GM19438 (cell line): ENCODE results near the gene RERG.
"Not testable (repeated sequence)": the region's sequence is repeated elsewhere in the genome, so short reads cannot be mapped to it uniquely, and the experiment has no call there.

Experiments
- ATAC-seq: cut with Tn5 transposase; IDR thresholded peaks from one replicate; pipeline ENCODE4 v1.9.1; 2021; ENCODE audit warnings: low read depth; ENCODE audit not compliant: unreplicated experiment

Gene RERG

DNA sequence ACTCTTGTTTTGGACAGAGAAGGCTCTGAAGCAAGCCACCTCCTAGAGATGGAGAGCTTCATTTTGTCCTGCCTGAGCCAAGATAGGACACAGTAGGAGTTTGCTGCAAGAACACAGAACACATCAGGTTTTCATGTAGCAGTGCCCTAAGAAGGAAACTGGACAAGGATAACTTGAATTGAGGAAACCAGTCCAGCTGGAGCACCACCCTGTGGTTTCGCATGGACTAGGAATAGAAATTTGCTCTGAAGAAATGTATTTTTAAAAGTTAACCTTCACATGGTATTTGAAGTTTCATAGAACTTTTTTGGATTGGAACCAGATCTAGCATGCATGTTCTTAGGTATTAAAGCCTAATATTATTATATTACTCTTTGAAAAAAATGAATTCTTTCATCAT lies 68.8 kb downstream of the RERG start:
- no peak for ATAC-seq

DNA sequence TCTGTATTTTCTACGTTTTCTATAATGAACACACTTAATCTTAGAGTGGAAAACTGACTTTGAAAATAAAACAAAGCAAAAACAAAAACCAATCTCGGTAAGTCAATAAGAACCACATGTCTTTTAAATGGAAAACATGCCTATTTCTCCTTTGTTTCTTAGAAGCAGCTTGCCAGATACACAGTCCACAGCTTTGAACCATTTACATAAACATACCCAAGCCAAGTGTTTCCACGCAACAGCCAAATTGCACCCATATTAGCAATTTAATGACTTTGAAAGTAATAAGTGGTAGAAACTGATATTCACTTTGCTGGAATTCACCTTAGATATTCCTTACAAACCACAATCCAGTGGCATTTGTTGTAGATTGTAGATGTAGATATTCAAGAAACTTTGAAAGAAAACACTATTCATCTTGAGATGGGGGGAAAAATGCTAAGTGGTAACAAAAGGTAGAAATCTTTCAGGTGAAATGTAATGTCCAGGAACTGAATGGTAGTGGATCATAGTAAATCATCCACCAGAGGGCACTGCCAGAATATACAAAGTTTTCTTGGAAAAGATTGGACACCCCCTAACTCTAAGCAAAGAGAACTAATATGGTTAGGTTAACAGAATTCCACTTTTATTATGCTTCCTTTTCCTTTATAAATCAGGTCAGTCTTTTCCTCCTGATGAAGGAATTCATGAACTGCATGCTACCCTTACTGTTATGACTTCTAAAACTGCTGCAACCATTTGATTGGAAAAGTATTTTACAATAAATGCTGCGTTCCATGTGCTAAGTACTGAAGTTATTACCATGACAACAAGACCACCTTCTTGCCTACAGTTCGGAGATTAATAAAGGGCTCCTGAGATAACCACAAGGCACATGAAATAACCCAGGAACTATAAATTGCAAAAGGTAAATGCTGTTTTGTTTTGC lies 69.8 kb downstream of the RERG start:
- no peak for ATAC-seq

DNA sequence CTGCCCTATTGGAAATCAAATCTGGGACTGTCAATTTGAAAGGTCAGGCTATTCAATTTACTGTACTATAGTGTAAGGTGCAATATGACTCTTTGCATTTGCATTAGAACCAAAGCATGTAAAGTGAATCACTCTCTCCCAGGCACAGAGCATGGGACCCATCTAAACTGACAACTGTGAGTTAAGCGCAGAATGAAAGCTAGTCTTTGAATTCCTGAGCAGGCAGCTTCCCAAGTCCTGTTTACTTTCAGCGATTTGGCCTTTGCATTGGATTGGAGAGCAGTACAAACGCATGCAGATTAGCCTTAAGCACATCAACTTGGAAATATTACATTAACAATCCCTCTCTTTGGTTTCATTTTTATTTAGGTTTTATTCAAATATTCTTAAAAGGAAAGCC lies 74.6 kb downstream of the RERG start:
- no peak for ATAC-seq

DNA sequence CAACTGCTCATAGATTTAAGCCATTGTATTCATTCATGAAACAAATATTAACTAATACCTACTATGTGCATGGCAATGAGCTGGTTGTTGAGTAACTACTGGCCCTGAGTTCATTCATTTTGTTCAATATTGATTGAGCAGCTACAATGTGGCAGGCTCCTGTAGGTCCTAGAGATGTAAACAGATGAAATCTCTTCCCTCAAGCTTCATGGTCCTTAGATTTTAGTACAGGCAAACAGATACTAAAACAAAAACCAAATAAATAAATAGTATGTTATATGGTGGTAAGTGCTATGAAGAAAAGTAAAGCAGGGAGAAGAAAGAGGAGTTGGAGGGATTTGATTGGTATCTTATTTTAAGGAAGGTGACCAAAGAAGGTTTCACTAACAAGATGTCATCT lies 77.8 kb downstream of the RERG start:
- ATAC-seq = no peak

DNA sequence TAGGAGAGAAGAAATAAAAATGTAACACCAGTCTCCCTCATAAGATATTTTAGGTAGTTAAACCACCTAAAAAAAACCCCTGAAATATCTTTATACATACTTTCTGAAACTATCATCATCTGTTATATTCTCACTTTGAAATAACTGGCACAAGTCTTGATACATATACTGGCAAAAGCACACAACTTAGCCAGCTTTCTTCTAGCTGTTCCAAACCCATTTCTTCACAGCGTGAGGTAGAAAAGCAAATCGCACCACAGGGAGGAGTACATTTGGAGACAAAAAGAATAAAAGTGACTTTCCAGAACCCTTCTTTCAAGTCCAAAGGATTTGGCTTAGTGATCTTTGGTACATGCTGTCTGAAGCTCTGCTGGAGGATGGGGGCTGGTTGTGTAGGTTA lies 78.5 kb downstream of the RERG start:
- ATAC-seq = no peak

DNA sequence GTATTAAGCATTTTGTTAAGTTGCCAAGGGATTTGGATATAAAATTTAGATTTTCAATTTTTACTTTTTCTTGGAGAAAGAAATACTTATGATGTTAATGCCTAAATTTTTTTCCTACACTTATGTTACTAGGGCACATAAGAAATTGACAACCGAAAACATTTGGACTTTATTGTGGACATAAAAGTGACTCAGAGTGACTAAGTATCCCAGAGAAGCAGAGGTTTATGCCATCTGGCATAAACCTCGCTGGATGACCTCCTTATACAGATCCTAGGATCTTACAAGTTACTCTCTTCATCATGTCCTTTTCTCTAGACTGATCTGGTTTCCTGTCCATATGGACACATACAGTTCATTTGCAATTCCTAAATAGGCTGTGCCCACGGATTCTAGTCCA lies 89.8 kb downstream of the RERG start:
- no peak for ATAC-seq

DNA sequence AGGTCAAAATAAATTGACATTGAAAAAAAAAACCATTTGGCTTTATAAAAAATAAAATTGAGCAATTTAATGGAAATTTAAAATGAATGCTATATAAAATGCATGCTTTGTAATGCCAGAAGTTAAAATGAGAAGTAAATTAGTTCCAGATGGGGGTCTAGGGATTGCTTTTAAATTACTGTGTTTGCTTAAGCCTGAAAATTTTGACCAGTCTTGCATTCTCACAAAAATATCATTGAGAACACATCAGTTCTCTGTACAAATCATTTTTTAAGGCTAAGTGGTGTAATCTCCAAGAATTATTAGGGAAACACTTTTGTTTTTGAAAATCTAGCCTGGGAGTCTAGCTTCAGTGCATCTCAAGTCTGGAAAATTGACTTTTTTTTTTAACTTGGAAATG lies 90.7 kb downstream of the RERG start:
- ATAC-seq = no peak

DNA sequence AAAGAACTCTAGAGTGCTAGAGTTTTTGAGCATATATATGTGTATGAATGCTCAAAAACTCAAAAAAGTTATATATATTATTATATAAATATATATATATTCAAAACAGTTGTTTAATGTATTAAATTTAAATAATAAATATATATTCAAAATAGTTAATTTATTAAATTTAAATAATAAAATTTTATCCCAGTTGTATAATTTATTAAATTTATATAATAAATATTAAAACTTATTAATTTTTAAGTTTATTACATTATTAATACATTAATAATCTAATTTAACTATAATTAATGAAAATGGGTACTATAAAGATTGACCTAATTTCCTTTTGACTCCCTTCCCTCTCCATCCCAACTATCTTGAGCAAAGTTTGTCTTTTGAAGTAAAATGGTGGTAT lies 97.8 kb downstream of the RERG start:
- no peak for ATAC-seq

DNA sequence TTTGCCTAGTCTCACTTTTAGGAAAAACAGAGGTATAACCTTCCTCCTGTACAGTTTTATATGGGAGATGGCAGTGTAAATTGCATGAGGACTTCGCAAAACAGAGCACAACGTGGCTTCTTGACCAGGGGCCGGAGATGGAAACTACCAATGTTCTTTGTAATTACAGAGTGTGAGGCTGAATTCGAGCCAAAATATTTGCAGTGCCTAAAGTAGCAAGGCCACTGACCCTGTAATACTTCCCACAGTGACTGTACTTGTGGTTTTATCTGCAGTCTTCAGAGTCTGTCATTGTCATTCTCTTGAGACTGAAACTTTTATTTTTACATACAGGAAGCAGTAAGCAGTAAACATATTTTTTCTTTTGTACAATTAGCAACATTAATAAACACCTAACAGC lies 98.9 kb downstream of the RERG start:
- no peak for ATAC-seq

DNA sequence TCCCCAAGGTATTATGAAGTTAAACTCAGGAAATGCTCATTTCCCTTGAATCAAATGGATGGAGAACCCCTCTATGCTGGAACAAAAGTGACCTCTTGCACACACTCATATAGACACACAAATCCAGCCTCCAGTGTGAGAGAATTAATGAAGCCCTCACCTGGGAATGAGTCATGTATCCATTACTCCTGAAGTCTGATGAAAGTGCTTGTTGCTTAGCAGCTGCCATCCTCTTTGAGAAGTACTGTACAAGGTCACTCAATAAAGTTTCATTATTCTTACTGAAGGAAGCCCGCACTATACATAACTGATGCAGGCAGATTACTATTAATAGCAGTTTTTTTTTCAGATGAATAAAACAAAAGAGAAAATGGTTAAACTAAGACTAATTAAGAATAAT lies 102.3 kb downstream of the RERG start:
- ATAC-seq = no peak

DNA sequence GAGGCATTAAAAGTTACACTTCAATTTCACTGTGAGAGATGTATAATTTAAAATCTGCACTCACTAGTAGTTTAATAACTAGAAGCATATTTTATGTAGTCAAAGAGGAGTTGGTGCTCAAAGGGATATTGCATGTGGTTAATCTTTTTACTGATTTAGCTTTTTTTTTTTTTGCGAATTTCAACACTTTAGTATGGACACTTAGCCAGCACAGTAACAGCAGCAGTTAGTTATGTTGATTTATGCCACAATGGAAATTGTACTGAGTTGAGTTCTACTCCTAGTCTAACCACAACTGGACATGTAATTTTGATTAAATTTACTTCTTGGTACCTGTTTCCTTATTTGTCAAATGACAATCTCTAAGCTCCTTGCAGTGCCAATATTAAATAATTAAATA lies 104.2 kb downstream of the RERG start:
- no peak for ATAC-seq

DNA sequence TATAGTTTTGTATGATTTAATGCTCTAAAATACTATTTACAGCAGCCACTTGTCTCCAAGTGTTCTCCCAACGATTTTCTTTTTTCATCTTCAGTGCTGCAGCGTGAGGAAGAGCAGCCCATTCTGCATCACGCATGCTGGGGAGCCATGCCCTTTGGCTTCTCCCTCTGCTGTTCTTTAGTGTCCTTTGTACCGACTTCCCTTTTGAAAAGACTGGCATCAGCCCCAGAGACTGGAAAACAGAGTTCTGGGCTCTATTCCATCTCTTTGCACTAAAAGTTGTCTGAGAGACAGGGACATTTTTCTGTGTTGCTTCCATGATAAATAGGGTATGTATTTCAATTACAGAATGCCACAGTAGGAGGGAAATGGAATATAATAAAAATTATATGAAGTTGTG lies 105.1 kb downstream of the RERG start:
- ATAC-seq = no peak

DNA sequence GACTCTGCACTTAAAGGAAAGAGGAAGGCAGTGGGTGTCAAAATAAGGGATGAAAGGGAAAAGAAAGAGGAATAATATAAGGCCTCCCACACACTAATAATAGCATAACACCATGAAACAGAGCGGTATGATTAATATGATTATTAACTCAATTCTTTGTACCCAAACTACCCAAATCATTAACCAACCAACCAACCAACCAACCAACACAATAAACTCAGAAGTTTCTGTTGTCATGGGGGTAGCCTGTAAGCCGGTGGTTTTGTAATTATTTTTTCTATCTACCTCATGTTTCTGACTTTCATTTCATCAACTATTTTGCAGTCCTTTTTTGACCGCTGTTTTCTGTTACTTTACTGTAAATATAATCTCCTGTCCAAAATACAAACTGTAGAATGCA lies 105.8 kb downstream of the RERG start:
- ATAC-seq = no peak

DNA sequence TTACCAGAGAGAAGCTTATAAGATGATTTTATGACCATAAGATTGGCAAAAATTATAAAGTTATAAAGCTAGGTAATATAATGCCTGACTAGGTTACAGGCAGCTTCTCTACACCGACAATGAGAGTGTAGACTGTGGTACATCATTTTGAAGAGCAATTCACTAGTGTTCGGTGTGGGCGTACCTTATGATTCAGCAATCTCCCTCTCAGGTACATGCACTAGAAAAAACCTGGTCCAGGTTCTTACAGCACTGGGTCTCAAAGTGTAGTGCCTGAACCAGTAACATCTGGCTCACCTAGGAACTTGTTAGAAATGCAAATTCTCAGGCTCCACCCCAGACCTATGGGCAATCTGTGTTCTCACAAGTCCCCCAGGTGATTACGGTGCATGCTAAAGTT lies 106.7 kb downstream of the RERG start:
- ATAC-seq = no peak

DNA sequence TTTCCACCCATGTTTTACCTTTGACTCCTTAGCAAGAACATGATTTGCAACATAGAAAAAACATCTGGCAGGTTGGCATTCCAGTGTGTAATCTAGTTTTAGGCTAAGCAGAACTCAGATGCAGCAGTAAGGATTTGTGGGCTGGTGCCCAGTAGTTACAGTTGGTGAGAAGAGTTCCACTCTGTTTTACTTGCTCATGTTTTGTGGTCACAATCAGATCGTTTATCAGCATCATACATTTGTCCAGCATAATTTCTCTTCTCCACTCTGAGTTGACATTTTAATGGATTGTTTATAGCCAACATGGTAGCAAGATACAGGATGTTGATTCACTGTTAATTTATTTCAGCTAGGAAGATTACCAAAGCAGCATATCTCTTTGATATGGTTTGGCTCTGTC lies 128.4 kb downstream of the RERG start:
- ATAC-seq = no peak

DNA sequence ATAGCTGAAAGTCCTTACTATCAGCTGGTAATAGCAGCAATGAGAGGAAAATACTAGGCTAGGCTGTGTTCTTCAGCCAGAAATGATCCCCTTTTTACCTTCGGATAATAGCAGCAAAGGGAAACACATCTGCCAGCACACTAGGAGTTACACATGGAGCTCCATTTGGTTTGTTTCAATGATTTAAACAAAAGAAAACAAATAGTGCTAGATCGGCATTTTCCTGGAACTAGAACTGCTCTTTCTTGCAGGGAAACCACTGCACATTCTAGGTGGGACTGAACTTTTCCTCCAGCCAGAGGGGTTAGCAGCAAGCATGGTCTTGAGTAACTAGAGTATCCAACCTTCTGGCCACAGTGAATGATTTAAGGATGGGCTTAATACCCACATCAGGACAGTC lies 130.8 kb downstream of the RERG start:
- no peak for ATAC-seq

DNA sequence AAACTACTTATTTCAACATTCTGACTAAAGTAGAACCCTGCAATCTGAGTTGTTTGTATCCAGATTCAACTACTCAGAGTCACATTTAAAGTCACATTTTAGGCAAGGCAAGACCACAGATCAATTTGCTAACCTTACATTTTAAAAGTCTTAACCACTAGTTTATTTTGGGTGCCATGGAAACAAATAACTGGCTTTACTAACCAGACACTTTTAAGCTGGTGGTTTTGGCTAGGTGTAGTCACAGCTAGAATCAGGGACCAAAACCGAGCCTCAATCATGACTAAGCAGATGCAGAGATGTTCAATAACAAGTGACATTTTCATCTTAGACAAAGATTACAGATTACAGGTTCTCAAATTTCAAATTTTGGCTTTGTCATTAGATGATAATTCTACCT lies 133.1 kb downstream of the RERG start:
- no peak for ATAC-seq

DNA sequence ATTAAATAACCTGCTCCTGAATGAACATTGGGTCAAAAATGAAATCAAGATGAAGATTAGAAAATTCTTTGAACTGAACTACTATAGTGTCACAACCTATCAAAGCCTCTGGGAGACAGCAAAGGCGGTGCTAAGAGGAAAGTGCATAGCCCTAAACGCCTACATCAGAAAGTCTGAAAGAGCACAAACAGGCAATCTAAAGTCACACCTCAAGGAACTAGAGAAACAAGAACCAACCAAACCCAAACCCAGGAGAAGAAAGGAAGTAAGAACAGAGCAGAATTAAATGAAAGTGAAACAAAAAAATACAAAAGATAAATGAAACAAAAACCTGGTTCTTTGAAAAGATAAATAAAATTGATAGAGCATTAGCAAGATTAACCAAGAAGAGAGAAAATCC lies 143.5 kb downstream of the RERG start:
- not testable (repeated sequence) for ATAC-seq

DNA sequence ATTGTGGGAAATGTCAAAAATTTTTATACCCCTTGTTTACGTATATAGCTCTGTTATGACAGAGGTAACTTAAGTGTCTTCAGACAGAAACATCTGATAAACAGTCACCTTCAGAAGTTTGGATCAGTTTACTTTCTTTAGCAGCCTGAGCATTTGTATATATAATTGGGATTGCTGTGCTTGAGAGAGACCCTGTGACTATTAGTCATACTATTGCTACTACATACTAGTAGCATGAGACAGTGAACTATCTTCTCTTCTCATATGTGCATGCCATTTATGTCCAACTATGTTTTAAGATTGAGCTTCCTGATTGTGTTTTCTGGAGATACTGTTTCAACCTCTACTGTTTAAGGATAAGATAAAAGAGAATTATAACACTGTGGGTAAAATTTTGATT lies 146.9 kb downstream of the RERG start:
- no peak for ATAC-seq

DNA sequence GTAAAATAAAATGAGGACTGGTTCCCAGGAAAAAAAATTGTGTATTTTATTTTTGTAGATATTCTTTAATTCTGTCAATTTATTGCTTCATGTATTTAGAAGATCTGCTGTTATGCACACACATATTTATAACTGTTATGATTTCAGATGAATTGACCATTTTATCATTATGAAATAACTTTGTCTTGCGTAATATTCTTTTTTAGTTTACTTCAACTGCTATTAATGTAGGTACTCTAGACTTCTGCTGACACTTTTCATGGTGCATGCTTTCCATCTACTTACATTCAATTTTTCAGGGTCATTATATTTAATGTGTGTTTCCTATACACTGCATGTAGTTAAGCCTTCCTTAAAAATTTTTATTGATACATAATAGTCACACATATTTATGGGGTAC lies 162.1 kb downstream of the RERG start:
- ATAC-seq = no peak
